HCT116 (cell line): ENCODE measurements around the gene TMEM185B. TPM values are rescaled to one million over a fixed set of nuclear protein-coding genes. Genes with fewer than 3 reads are reported as not detected.
"Not testable (repeated sequence)": the region's sequence is repeated elsewhere in the genome, so short reads cannot be mapped to it uniquely, and the experiment has no call there.

Source experiments
- ATAC-seq: fragments of 200-7000 bp; cut with Tn5 transposase; 2 replicates; pipeline ENCODE4 v1.9.1; 2020; ENCODE audit warnings: mild to moderate bottlenecking, moderate library complexity
- BruUV-seq: library from RNA; stranded (reverse); fragments of 400-500 nt; replicated peaks from 2 replicates; lab custom pipeline; 2021; lab: Mats Ljungman, UMichigan
- CTCF ChIA-PET: fragments of 300-600 bp; sonication (Branson Sonifier 250); formaldehyde crosslinking; loops from one replicate; lab custom pipeline; 2021; ENCODE audit warnings: antibody characterized with exemption; lab: Charles Lee
- POLR2A ChIA-PET: fragments of 300-600, 350-600 bp; sonication (Branson Sonifier 250); formaldehyde crosslinking; loops from one replicate; lab custom pipeline; 2021; ENCODE audit warnings: antibody characterized with exemption; lab: Charles Lee
- RAD21 ChIA-PET, 2 experiments: fragments of 300-600 bp; sonication (Branson Sonifier 250); formaldehyde crosslinking; loops; one replicate each; lab custom pipeline; 2023; ENCODE audit warnings: low total read pairs in 2 of 2; ENCODE audit not compliant: uncharacterized antibody in 2 of 2, unreplicated experiment in 2 of 2, low non-redundant PET in 1 of 2; lab: Charles Lee
- DNase-seq: peaks from one replicate; pipeline ENCODE4 v3.0.0-alpha.2; 2010; ENCODE audit warnings: low read depth, low spot score
- H2AFZ ChIP-seq: fragments of 200-600 bp; shearing (Covaris generic), sonication (generic); 2 replicates; pipeline ENCODE4 v1.6.1; 2017; ENCODE audit warnings: low read depth, mixed run types, mixed read lengths, antibody characterized with exemption, low read length; ENCODE audit not compliant: poor library complexity, severe bottlenecking
- H3K27ac ChIP-seq: 2 replicates; pipeline ENCODE4 v1.5.1; 2012; ENCODE audit warnings: low read depth, low read length
- H3K27me3 ChIP-seq: fragments of 200-600 bp; sonication (generic); 2 replicates; pipeline ENCODE4 v1.6.1; 2016; ENCODE audit warnings: mixed run types, low read length, mixed read lengths; ENCODE audit not compliant: insufficient read depth
- H3K36me3 ChIP-seq, 2 experiments: fragments of 200-500 bp in 1 of 2; fragments of 200-600 bp in 1 of 2; sonication (Bioruptor generic) in 1 of 2; sonication (generic) in 1 of 2; 2 replicates each; pipeline versions ENCODE4 v1.5.1 to v1.6.1; 2014 to 2016; ENCODE audit warnings: low read length in 2 of 2, inconsistent platforms in 1 of 2, mixed read lengths in 1 of 2, mixed run types in 1 of 2; ENCODE audit not compliant: insufficient read depth in 2 of 2, control insufficient read depth in 1 of 2
- H3K4me1 ChIP-seq, 2 experiments: fragments of 200-600 bp in 1 of 2; sonication (generic) in 1 of 2; 2 replicates each; pipeline versions ENCODE4 v1.5.1 to v1.6.1; 2012 to 2017; ENCODE audit warnings: low read length in 2 of 2, inconsistent platforms in 1 of 2, mild to moderate bottlenecking in 1 of 2, mixed read lengths in 1 of 2, mixed run types in 1 of 2, moderate library complexity in 1 of 2; ENCODE audit not compliant: insufficient read depth in 2 of 2, control insufficient read depth in 1 of 2
- H3K4me2 ChIP-seq: fragments of 200-600 bp; sonication (generic); 2 replicates; pipeline ENCODE4 v1.6.1; 2017; ENCODE audit warnings: mixed run types, low read length, mixed read lengths
- H3K4me3 ChIP-seq, 2 experiments: fragments of 200-600 bp in 1 of 2; sonication (generic) in 1 of 2; replicated peaks in 1 of 2; 2 replicates each; pipeline ENCODE4 v1.5.1; 2011 to 2016; ENCODE audit warnings: low read length in 2 of 2, control low read depth in 1 of 2, low read depth in 1 of 2, mild to moderate bottlenecking in 1 of 2, mixed read lengths in 1 of 2, mixed run types in 1 of 2
- H3K79me2 ChIP-seq: fragments of 200-600 bp; sonication (generic); 2 replicates; pipeline ENCODE4 v1.6.1; 2017; ENCODE audit warnings: mild to moderate bottlenecking, mixed run types, low read length, moderate library complexity, mixed read lengths; ENCODE audit not compliant: insufficient read depth
- H3K9ac ChIP-seq: fragments of 200-600 bp; sonication (generic); 2 replicates; pipeline ENCODE4 v1.6.1; 2016; ENCODE audit warnings: low read length, mixed read lengths
- H3K9me2 ChIP-seq: fragments of 200-600 bp; sonication (generic), shearing (Covaris generic); 2 replicates; pipeline ENCODE4 v1.6.1; 2017; ENCODE audit warnings: mixed run types, mild to moderate bottlenecking, moderate library complexity; ENCODE audit not compliant: insufficient read depth
- H3K9me3 ChIP-seq, 2 experiments: fragments of 200-500 bp in 1 of 2; fragments of 200-600 bp in 1 of 2; sonication (Bioruptor generic) in 1 of 2; sonication (generic) in 1 of 2; 2 replicates each; pipeline ENCODE4 v1.6.1; 2014 to 2017; ENCODE audit warnings: low read length in 2 of 2, mixed read lengths in 2 of 2, inconsistent platforms in 1 of 2, low read depth in 1 of 2, mild to moderate bottlenecking in 1 of 2, mixed run types in 1 of 2, moderate library complexity in 1 of 2; ENCODE audit not compliant: control insufficient read depth in 1 of 2, insufficient read depth in 1 of 2
- H4K20me1 ChIP-seq: fragments of 200-600 bp; sonication (generic), shearing (Covaris generic); 2 replicates; pipeline ENCODE4 v1.6.1; 2017; ENCODE audit warnings: mixed run types, mild to moderate bottlenecking, moderate library complexity; ENCODE audit not compliant: insufficient read depth
- ATF3 ChIP-seq: IDR thresholded peaks from 2 replicates; pipeline ENCODE4 v1.6.1; 2012
- CBX3 ChIP-seq: IDR thresholded peaks from 2 replicates; pipeline ENCODE4 v1.6.1; 2012; ENCODE audit warnings: low read depth
- CEBPB ChIP-seq: IDR thresholded peaks from 2 replicates; pipeline ENCODE4 v1.6.1; 2012; ENCODE audit warnings: low read depth
- EZH2 ChIP-seq: fragments of 200-600 bp; sonication (generic); IDR thresholded peaks from 2 replicates; pipeline ENCODE4 v1.6.1; 2017; ENCODE audit warnings: antibody characterized with exemption, mixed run types
- EZH2phosphoT487 ChIP-seq: fragments of 200-600 bp; IDR thresholded peaks from 2 replicates; pipeline ENCODE4 v1.6.1; 2018; ENCODE audit warnings: antibody characterized with exemption, borderline replicate concordance
- MAX ChIP-seq: IDR thresholded peaks from 2 replicates; pipeline ENCODE4 v1.6.1; 2012
- SIN3A ChIP-seq: IDR thresholded peaks from 2 replicates; pipeline ENCODE4 v1.6.1; 2012; ENCODE audit warnings: low read depth
- SRF ChIP-seq: IDR thresholded peaks from 2 replicates; pipeline ENCODE4 v1.6.1; 2012; ENCODE audit warnings: low read depth
- YY1 ChIP-seq: IDR thresholded peaks from 2 replicates; pipeline ENCODE4 v1.6.1; 2011; ENCODE audit warnings: low read length, low read depth, moderate library complexity, mild to moderate bottlenecking; ENCODE audit not compliant: insufficient replicate concordance; ENCODE audit errors: extremely low read depth
- intact Hi-C: fragments of 100-400 bp; cut with micrococcal nuclease; formaldehyde crosslinking; loops from 2 replicates; pipeline ENCODE4 v1.10.0; 2022
- total RNA-seq: library from RNA; stranded (reverse); gene quantifications from one replicate; pipeline ENCODE4 v1.2.1, GENCODE V29; 2021; ENCODE audit not compliant: unreplicated experiment
- TF ChIP-seq, protein P1 (sequence below): IDR thresholded peaks from 2 replicates; pipeline ENCODE4 v1.6.1; 2012; ENCODE audit warnings: low read depth

The TMEM185B gene
- total RNA-seq, 1 experiment from 2014 or later = 27.1 TPM

GRCh38 chr2:120260736-120261135 lies 37.5 kb upstream of the TMEM185B start:
- Histone ChIP-seq H3K9me3 (no peaks in the 10 kb centered on the region), H3K9ac (no peak overlapping the region), H3K4me1 (peaks cover 0 to 15% of the 10 kb centered on the region in 2 experiments; a peak in 1 of 4 replicates), H3K4me3 (no peak overlapping the region), H3K36me3 (no peaks in the 10 kb centered on the region), H3K27ac (no peak overlapping the region), H3K79me2 (peaks cover 62% of the 10 kb centered on the region), H3K4me2 (no peak overlapping the region), H4K20me1 (no peaks in the 10 kb centered on the region), H3K9me2 (no peaks in the 10 kb centered on the region), H2AFZ (no peak overlapping the region), H3K27me3 (no peaks in the 10 kb centered on the region)
- ChIA-PET CTCF (no interaction called here), POLR2A (no interaction called here), RAD21 (no interaction called here)
- BruUV-seq = no TSS peak
- TF ChIP-seq SIN3A = no peak
- no peak for TF ChIP-seq CEBPB
- TF ChIP-seq EZH2 = no peak
- TF ChIP-seq MAX = no peak
- TF ChIP-seq YY1 = no peak
- no peak for TF ChIP-seq CBX3
- TF ChIP-seq, protein P1, sequence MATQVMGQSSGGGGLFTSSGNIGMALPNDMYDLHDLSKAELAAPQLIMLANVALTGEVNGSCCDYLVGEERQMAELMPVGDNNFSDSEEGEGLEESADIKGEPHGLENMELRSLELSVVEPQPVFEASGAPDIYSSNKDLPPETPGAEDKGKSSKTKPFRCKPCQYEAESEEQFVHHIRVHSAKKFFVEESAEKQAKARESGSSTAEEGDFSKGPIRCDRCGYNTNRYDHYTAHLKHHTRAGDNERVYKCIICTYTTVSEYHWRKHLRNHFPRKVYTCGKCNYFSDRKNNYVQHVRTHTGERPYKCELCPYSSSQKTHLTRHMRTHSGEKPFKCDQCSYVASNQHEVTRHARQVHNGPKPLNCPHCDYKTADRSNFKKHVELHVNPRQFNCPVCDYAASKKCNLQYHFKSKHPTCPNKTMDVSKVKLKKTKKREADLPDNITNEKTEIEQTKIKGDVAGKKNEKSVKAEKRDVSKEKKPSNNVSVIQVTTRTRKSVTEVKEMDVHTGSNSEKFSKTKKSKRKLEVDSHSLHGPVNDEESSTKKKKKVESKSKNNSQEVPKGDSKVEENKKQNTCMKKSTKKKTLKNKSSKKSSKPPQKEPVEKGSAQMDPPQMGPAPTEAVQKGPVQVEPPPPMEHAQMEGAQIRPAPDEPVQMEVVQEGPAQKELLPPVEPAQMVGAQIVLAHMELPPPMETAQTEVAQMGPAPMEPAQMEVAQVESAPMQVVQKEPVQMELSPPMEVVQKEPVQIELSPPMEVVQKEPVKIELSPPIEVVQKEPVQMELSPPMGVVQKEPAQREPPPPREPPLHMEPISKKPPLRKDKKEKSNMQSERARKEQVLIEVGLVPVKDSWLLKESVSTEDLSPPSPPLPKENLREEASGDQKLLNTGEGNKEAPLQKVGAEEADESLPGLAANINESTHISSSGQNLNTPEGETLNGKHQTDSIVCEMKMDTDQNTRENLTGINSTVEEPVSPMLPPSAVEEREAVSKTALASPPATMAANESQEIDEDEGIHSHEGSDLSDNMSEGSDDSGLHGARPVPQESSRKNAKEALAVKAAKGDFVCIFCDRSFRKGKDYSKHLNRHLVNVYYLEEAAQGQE = no peak
- no peak for TF ChIP-seq ATF3
- TF ChIP-seq SRF = no peak
- no peak for TF ChIP-seq EZH2phosphoT487
- ATAC-seq (no peak), DNase-seq (no peak)
- intact Hi-C loops = no loop called here

DNA sequence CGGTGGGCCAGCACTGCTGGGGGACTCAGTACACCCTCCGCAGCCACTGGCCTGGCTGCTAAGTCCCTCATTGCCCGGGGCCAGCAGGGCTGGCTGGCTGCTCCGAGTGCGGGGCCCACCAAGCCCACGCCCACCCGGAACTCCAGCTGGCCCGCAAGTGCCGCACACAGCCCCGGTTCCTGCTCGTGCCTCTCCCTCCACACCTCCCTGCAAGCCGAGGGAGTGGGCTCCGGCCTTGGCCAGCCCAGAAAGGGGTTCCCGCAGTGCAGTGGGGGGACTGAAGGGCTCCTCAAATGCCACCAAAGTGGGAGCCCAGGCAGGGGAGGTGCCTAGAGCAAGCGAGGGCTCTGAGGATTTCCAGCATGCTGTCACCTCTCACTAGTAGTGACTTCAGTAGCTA lies 36.7 kb upstream of the TMEM185B start:
- H3K36me3 ChIP-seq, H3K9ac ChIP-seq, H3K9me2 ChIP-seq, H3K27me3 ChIP-seq, ATAC-seq, H2AFZ ChIP-seq, H3K4me2 ChIP-seq, H3K9me3 ChIP-seq, DNase-seq, BruUV-seq, RAD21 ChIA-PET, H3K27ac ChIP-seq, POLR2A ChIA-PET, H4K20me1 ChIP-seq, intact Hi-C loops, CTCF ChIA-PET, H3K4me3 ChIP-seq: not testable (repeated sequence)
- Histone ChIP-seq H3K4me1 (peaks cover 0 to 15% of the 10 kb centered on the region in 2 experiments; a peak in 1 of 4 replicates), H3K79me2 (peaks cover 64% of the 10 kb centered on the region)
